HFFc6 (cell line): Measurements from ENCODE around the gene SRMS. TPM values are rescaled to one million over a fixed set of nuclear protein-coding genes. Genes with fewer than 3 reads are reported as not detected.

ENCODE experiments used
- DNase-seq: peaks from one replicate; pipeline ENCODE4 v3.0.0-alpha.2; 2018
- H3K27ac Mint-ChIP-seq: 2 replicates; pipeline ENCODE4 v1.8.0; 2020; ENCODE audit warnings: mild to moderate bottlenecking, mixed read lengths
- H3K27me3 Mint-ChIP-seq: 2 replicates; pipeline ENCODE4 v1.8.0; 2021; ENCODE audit warnings: mild to moderate bottlenecking, moderate library complexity, mixed read lengths; ENCODE audit not compliant: insufficient read depth
- H3K36me3 Mint-ChIP-seq: 2 replicates; pipeline ENCODE4 v1.8.0; 2021; ENCODE audit warnings: low read depth, mixed read lengths
- H3K4me1 Mint-ChIP-seq: 2 replicates; pipeline ENCODE4 v1.8.0; 2020; ENCODE audit warnings: low read depth, mixed read lengths
- H3K4me3 Mint-ChIP-seq: 2 replicates; pipeline ENCODE4 v1.8.0; 2020; ENCODE audit warnings: mild to moderate bottlenecking, moderate library complexity, mixed read lengths
- H3K9me3 Mint-ChIP-seq: 2 replicates; pipeline ENCODE4 v1.8.0; 2020; ENCODE audit warnings: mild to moderate bottlenecking, mixed read lengths
- CTCF ChIP-seq: fragments of 200-600 bp; sonication (generic); IDR thresholded peaks from 2 replicates; pipeline ENCODE4 v1.5.0; 2021; ENCODE audit warnings: antibody characterized with exemption, mild to moderate bottlenecking
- long read RNA-seq: library from polyadenylated mRNA; unstranded; transcript quantifications from one replicate; pipeline ENCODE4 v2.0.0, GENCODE V29; 2019
- total RNA-seq, 6 experiments: library from RNA; stranded (reverse); fragmentation: NEBNext Ultra II Directional; extraction: Animal tissue kit (Norgen Biotek cat#: 25700); gene quantifications; 2 replicates in 1 of 6; 3 replicates in 5 of 6; pipeline ENCODE4 v1.2.3, GENCODE V29; 2021

SRMS gene
- not detected for total RNA-seq
- long read RNA-seq = 0 reads

- no peak for TF ChIP-seq CTCF
- DNase-seq = no peak
- Mint-ChIP-seq H3K27me3 (peaks cover 21% of the 10 kb centered on the region), H3K4me1 (peaks cover 5% of the 10 kb centered on the region), H3K9me3 (no peaks in the 10 kb centered on the region), H3K27ac (no peak within 1 kb of the TSS), H3K36me3 (no peaks in the 10 kb centered on the region), H3K4me3 (no peak within 1 kb of the TSS)
Measured at GRCh38 chr20:63547725-63548480, at the start of gene SRMS. Gene SRMS (minus strand): TSS chr20:63547749. CDS start chr20:63547463, 286 bp downstream.

- no peaks in the 10 kb centered on the region for H3K9me3 Mint-ChIP-seq
- H3K4me1 Mint-ChIP-seq = peaks cover 17% of the 10 kb centered on the region; the same call in 1 of the 2 replicates
- H3K4me3 Mint-ChIP-seq = no peak overlapping the region
- H3K27me3 Mint-ChIP-seq = no peaks in the 10 kb centered on the region; the same call in 1 of the 2 replicates
- no peak overlapping the region for H3K27ac Mint-ChIP-seq
- DNase-seq = no peak
- no peak for TF ChIP-seq CTCF
- peaks cover 30% of the 10 kb centered on the region for H3K36me3 Mint-ChIP-seq
Measured at GRCh38 chr20:63596423-63596822, 48.9 kb upstream of the SRMS start.

- Mint-ChIP-seq H3K4me3 (no peak overlapping the region), H3K36me3 (peaks cover 28% of the 10 kb centered on the region; the same call in 1 of the 2 replicates), H3K27ac (no peak overlapping the region)
Measured at GRCh38 chr20:63595416-63596127, 48.0 kb upstream of the SRMS start.

GRCh38 chr20:63594043-63594561 is 46.6 kb upstream of the SRMS start:
- H3K27ac Mint-ChIP-seq = no peak overlapping the region
- no peaks in the 10 kb centered on the region; the same call in none of the 2 replicates for H3K27me3 Mint-ChIP-seq
- no peak for TF ChIP-seq CTCF
- H3K4me1 Mint-ChIP-seq = peaks cover 12% of the 10 kb centered on the region; the same call in 1 of the 2 replicates
- H3K9me3 Mint-ChIP-seq = no peaks in the 10 kb centered on the region
- H3K36me3 Mint-ChIP-seq = peaks cover 15% of the 10 kb centered on the region; the same call in 1 of the 2 replicates
- H3K4me3 Mint-ChIP-seq = no peak overlapping the region
- peak; percentile 27 for DNase-seq

More at GRCh38 chr20:63595416-63596127, 48.0 kb upstream of the SRMS start:
- TF ChIP-seq CTCF = no peak
- Mint-ChIP-seq H3K27me3 (no peaks in the 10 kb centered on the region; the same call in 1 of the 2 replicates), H3K9me3 (no peaks in the 10 kb centered on the region), H3K4me1 (peaks cover 17% of the 10 kb centered on the region; the same call in 1 of the 2 replicates)
- no peak for DNase-seq

- peaks cover 12% of the 10 kb centered on the region; the same call in 1 of the 2 replicates for H3K4me1 Mint-ChIP-seq
- H3K27ac Mint-ChIP-seq = no peak overlapping the region
- peaks cover 10% of the 10 kb centered on the region; the same call in 1 of the 2 replicates for H3K36me3 Mint-ChIP-seq
- H3K4me3 Mint-ChIP-seq = no peak overlapping the region
- H3K27me3 Mint-ChIP-seq = no peaks in the 10 kb centered on the region; the same call in none of the 2 replicates
- no peak for TF ChIP-seq CTCF
- no peak for DNase-seq
- no peaks in the 10 kb centered on the region for H3K9me3 Mint-ChIP-seq
Measured at GRCh38 chr20:63592661-63593060, 45.1 kb upstream of the SRMS start.
